PC-3 (cell line): ENCODE measurements around the gene REXO4. TPM values are rescaled to one million over a fixed set of nuclear protein-coding genes. Genes with fewer than 3 reads are reported as not detected.

ENCODE experiments used
- ATAC-seq: fragments of 200-7000 bp; cut with Tn5 transposase; 2 replicates; pipeline ENCODE4 v1.9.1; 2020; ENCODE audit warnings: mild to moderate bottlenecking, moderate library complexity
- BruUV-seq: library from RNA; stranded (reverse); fragments of 400-500 nt; replicated peaks from 2 replicates; lab custom pipeline; 2021; lab: Mats Ljungman, UMichigan
- CTCF ChIA-PET: fragments of 300-600 bp; sonication (Branson Sonifier 250); formaldehyde crosslinking; loops from one replicate; lab custom pipeline; 2022; ENCODE audit warnings: antibody characterized with exemption; lab: Charles Lee
- POLR2A ChIA-PET: fragments of 300-600 bp; sonication (Branson Sonifier 250); formaldehyde crosslinking; loops from one replicate; lab custom pipeline; 2022; ENCODE audit warnings: antibody characterized with exemption; ENCODE audit not compliant: unreplicated experiment; lab: Charles Lee
- DNase-seq: peaks from one replicate; pipeline ENCODE4 v3.0.0-alpha.2; 2015
- H2AFZ ChIP-seq: fragments of 300-600 bp; sonication (generic); 2 replicates; pipeline ENCODE4 v1.6.0; 2016; ENCODE audit warnings: antibody characterized with exemption, low read length
- H3F3A ChIP-seq: fragments of 300-600 bp; sonication (generic); one replicate; pipeline ENCODE4 v1.6.0; 2017; ENCODE audit warnings: antibody characterized with exemption, low read length, control low read depth, mild to moderate bottlenecking; ENCODE audit not compliant: unreplicated experiment
- H3K27ac ChIP-seq: fragments of 300-600 bp; sonication (generic); 2 replicates; pipeline ENCODE4 v1.5.1; 2016; ENCODE audit warnings: mild to moderate bottlenecking, low read length
- H3K27me3 ChIP-seq: fragments of 300-600 bp; sonication (generic); 2 replicates; pipeline ENCODE4 v1.6.1; 2016; ENCODE audit warnings: low read length, mixed read lengths
- H3K36me3 ChIP-seq: fragments of 300-600 bp; sonication (generic); 2 replicates; pipeline ENCODE4 v1.6.1; 2016; ENCODE audit warnings: low read depth, mixed run types, low read length, mixed read lengths
- H3K4me1 ChIP-seq: fragments of 300-600 bp; sonication (generic); 2 replicates; pipeline ENCODE4 v1.5.1; 2016; ENCODE audit warnings: low read length; ENCODE audit not compliant: insufficient read depth
- H3K4me2 ChIP-seq: fragments of 300-600 bp; sonication (generic); 2 replicates; pipeline ENCODE4 v1.6.0; 2016; ENCODE audit warnings: low read length
- H3K4me3 ChIP-seq: fragments of 300-600 bp; sonication (generic); 2 replicates; pipeline ENCODE4 v1.5.1; 2016; ENCODE audit warnings: mild to moderate bottlenecking, low read length, mixed read lengths
- H3K79me2 ChIP-seq: fragments of 300-600 bp; sonication (generic); 2 replicates; pipeline ENCODE4 v1.6.1; 2017; ENCODE audit warnings: low read length, mixed read lengths
- H3K9ac ChIP-seq: fragments of 300-600 bp; sonication (generic); 2 replicates; pipeline ENCODE4 v1.6.0; 2016; ENCODE audit warnings: mild to moderate bottlenecking, low read length
- H3K9me2 ChIP-seq: fragments of 300-600 bp; sonication (generic); replicated peaks from 2 replicates; pipeline ENCODE4 v1.6.1; 2016; ENCODE audit warnings: mixed run types, low read length, mixed read lengths
- H3K9me3 ChIP-seq: fragments of 300-600 bp; sonication (generic); 2 replicates; pipeline ENCODE4 v1.6.1; 2016; ENCODE audit warnings: low read length, mixed read lengths
- H4K20me1 ChIP-seq: fragments of 300-600 bp; sonication (generic); 2 replicates; pipeline ENCODE4 v1.6.1; 2016; ENCODE audit warnings: low read length, mixed read lengths
- EZH2 ChIP-seq: fragments of 300-600 bp; sonication (generic); IDR thresholded peaks from one replicate; pipeline ENCODE4 v1.6.1; 2017; ENCODE audit warnings: antibody characterized with exemption, mild to moderate bottlenecking, low read length; ENCODE audit not compliant: unreplicated experiment
- EZH2phosphoT487 ChIP-seq: fragments of 300-600 bp; sonication (generic); IDR thresholded peaks from 2 replicates; pipeline ENCODE4 v1.6.1; 2018; ENCODE audit warnings: mild to moderate bottlenecking, antibody characterized with exemption, low read length, borderline replicate concordance
- intact Hi-C: fragments of 100-400 bp; cut with micrococcal nuclease; formaldehyde crosslinking; loops from 2 replicates; pipeline ENCODE4 v1.9.0; 2023
- total RNA-seq: library from RNA; depleted of rRNA; stranded (reverse); fragments of >200 nt; gene quantifications from 2 replicates; pipeline ENCODE4 v1.2.3, GENCODE V29; 2014
- TF ChIP-seq, protein P1 (sequence below): fragments of 300-600 bp; sonication (generic); conservative IDR thresholded peaks from 2 replicates; pipeline ENCODE4 v1.5.1; 2017; ENCODE audit warnings: antibody characterized with exemption, low read depth, mild to moderate bottlenecking, low read length

Gene REXO4
- total RNA-seq, 1 experiment from 2014 or later = 34.1 TPM

DNA sequence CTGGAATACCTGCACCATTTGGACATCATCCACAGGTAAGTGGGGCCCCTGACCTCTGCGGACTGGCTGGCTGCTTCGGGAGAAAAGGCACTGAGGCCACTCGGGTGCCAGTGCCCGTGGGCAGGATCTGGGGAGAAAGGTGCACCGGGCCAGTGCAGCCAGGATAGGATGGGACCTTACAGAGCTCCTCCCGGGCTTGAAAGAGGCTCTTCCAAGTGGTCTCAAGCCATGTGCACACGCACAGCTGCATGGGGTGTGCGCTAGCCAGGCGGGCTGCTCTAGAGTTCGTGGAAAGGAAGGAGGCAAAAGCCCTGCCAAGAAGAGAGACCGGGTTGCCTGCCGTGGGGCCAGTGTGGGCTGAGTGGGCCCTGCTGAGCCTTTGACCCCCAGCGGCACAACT, 28.2 kb downstream of the REXO4 start:
- Histone ChIP-seq H4K20me1 (no peaks in the 10 kb centered on the region), H3K4me2 (no peak overlapping the region), H2AFZ (no peak overlapping the region)

DNA sequence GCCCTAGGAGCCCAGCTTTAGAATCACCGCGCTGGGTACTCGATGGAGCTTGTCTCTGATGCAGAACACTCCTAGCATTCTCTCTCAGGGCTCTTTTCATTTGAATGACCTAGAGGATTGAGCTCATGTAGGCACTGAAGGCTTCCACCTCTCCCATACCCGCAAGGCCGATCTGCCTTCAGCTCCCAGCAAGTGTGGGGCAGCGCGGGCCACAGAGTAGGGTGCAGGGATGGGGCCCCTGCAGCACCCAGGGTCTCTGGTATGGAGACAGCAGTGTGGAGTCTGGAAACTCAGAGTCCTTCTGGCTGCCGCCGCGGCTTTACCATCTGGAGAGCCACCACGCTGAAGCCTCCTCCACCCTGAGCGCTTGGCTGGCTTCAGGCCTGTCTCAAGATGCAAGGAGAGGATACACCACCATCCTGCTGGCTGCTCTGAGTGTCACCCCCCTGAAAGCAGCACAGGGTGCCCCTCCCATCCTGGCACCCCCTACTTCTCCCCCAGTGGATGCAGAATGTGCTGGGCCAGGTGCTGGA, 28.7 kb downstream of the REXO4 start:
- intact Hi-C loops = no loop called here
- Histone ChIP-seq H2AFZ (no peak overlapping the region), H3K4me3 (no peak overlapping the region), H3F3A (no peaks in the 10 kb centered on the region), H3K27ac (no peak overlapping the region), H3K4me1 (no peaks in the 10 kb centered on the region), H3K4me2 (no peak overlapping the region), H4K20me1 (no peaks in the 10 kb centered on the region), H3K27me3 (no peaks in the 10 kb centered on the region), H3K79me2 (no peaks in the 10 kb centered on the region), H3K9me3 (no peaks in the 10 kb centered on the region), H3K36me3 (no peaks in the 10 kb centered on the region), H3K9ac (no peak overlapping the region), H3K9me2 (no peaks in the 10 kb centered on the region)
- CTCF ChIA-PET = no interaction called here
- POLR2A ChIA-PET = no interaction called here
- ATAC-seq = no peak
- no TSS peak for BruUV-seq
- no peak for DNase-seq
- TF ChIP-seq EZH2 (no peak), EZH2phosphoT487 (no peak)
- TF ChIP-seq, protein P1, sequence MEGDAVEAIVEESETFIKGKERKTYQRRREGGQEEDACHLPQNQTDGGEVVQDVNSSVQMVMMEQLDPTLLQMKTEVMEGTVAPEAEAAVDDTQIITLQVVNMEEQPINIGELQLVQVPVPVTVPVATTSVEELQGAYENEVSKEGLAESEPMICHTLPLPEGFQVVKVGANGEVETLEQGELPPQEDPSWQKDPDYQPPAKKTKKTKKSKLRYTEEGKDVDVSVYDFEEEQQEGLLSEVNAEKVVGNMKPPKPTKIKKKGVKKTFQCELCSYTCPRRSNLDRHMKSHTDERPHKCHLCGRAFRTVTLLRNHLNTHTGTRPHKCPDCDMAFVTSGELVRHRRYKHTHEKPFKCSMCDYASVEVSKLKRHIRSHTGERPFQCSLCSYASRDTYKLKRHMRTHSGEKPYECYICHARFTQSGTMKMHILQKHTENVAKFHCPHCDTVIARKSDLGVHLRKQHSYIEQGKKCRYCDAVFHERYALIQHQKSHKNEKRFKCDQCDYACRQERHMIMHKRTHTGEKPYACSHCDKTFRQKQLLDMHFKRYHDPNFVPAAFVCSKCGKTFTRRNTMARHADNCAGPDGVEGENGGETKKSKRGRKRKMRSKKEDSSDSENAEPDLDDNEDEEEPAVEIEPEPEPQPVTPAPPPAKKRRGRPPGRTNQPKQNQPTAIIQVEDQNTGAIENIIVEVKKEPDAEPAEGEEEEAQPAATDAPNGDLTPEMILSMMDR = no peak

More for the DNA sequence above, 28.2 kb downstream of the REXO4 start:
- DNase-seq = no peak
- Histone ChIP-seq H3K79me2 (no peaks in the 10 kb centered on the region), H3K27me3 (no peaks in the 10 kb centered on the region), H3K9me3 (no peaks in the 10 kb centered on the region), H3K27ac (no peak overlapping the region), H3K36me3 (no peaks in the 10 kb centered on the region), H3K9me2 (no peaks in the 10 kb centered on the region), H3K4me1 (no peaks in the 10 kb centered on the region), H3K9ac (no peak overlapping the region), H3K4me3 (no peak overlapping the region), H3F3A (no peaks in the 10 kb centered on the region)
- intact Hi-C loops = no loop called here
- TF ChIP-seq, protein P1 = no peak
- BruUV-seq = no TSS peak
- ATAC-seq = no peak
- ChIA-PET CTCF (no interaction called here), POLR2A (no interaction called here)

DNA sequence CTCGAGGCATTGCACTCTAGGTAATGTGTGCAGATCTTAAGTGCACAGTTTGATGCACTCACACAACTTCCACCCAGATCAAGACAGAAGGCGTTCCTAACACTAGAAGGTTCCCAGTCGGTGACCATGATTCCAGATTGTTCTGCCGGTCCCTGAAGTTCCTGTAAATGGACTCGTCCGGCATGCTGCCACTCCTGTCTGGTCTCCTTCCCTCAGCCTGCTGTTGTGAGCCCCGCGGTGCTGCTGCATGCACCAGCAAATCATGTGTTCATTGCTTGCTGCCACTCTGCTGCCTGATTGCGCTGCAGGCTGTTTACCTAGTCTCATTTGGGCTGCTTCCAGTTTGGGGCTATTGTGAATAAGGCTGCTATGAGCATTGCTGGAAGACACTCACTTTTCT, 30.1 kb downstream of the REXO4 start:
- Histone ChIP-seq H3K27ac (no peak overlapping the region), H3K9me2 (no peaks in the 10 kb centered on the region), H3K4me2 (no peak overlapping the region), H3F3A (no peaks in the 10 kb centered on the region), H3K4me1 (no peaks in the 10 kb centered on the region), H3K9ac (no peak overlapping the region), H3K4me3 (no peak overlapping the region), H3K9me3 (no peaks in the 10 kb centered on the region), H3K27me3 (no peaks in the 10 kb centered on the region), H3K79me2 (no peaks in the 10 kb centered on the region), H3K36me3 (no peaks in the 10 kb centered on the region), H4K20me1 (no peaks in the 10 kb centered on the region), H2AFZ (no peak overlapping the region)
- ATAC-seq (no peak), DNase-seq (no peak)
- ChIA-PET POLR2A (no interaction called here), CTCF (no interaction called here)
- TF ChIP-seq EZH2phosphoT487 = no peak
- TF ChIP-seq, protein P1 = no peak
- no TSS peak for BruUV-seq
- intact Hi-C loops = no loop called here
